GM19328 (cell line): ENCODE data around the gene SAFB.

ENCODE experiments used
- ATAC-seq: cut with Tn5 transposase; IDR thresholded peaks from one replicate; pipeline ENCODE4 v1.9.1; 2021; ENCODE audit warnings: mild to moderate bottlenecking, moderate library complexity; ENCODE audit not compliant: unreplicated experiment

SAFB gene

DNA sequence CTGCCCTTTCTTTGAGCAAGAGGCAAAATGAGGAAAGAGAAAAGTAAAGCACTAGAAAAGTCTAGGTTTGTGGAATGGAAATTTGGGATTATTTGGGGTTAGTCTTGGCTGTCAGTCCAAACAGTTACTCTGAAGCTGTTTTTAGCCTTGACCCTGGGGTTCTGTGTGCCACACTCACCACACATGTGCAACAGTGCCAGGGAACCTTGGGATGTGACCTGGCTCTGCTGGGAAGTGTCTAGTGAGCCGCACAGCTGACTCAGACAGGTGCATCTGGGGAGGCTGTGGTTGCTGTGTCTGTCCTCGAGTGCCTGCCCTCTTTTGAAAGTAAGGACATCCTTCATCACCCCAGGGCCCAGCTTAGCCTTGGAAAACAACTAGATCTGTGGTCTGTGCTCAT, 41.6 kb downstream of the SAFB start:
- no peak for ATAC-seq

DNA sequence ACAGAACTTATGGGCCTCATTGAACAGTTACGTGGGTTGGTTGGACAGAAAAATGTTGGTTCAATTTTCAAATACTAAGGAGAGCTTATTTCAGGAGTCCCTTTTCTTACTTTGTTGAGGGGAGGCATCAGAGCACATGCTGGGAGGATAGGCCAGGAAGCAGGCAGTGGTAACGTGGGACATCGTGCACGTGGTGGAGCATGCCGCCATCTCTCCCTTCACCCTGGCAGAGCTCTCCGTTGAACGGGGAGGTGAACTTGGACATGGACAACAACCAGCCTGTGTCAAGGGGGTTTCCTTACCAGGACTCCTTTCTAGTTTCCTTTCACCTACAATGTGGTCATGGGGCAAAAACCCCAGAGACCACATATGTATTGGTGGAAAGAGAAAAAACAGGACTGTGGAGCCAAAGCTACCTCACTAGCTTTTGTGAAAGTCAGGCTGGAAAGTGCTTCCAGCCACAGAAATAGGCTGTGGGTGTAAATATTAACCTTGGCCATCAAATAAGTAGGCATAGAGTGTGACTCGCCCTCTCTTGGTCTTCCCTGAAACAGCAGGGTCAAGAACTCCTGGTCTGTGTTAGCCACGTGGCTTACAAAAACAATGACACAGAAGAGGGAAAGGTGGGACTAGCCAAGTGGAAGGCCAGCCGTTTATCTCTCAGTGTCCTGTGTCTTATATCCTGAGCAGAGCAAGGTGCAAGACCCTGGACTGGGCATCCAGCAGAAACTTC, 43.1 kb downstream of the SAFB start:
- ATAC-seq: no peak

DNA sequence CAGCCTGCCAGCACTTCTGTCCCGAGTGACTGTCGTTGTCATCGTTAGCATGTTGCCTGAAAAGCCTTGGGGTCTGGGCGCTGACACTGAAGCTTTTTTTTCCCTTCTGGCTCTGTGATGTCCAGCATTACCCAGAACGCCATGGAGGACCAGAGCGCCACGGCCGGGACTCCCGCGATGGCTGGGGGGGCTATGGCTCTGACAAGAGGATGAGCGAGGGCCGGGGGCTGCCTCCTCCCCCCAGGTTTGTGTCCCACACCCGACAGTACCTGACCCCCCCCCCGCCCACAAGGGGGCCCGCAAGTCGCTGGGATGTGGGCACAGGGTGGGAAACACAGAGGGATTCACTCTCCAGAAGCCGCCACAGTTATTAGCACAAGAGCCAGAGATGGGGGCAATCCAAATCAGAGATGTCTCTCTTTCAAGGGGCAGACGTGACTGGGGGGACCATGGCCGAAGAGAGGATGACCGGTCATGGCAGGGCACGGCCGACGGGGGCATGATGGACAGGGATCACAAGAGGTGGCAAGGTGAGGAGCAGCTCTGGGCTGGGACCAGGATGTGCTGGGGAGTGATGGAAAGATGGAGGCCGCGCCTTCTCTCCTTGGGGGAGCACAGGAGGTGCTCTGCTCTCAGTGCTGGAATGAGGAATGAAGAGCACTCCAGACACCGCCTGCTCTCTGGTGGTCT, 44.2 kb downstream of the SAFB start:
- ATAC-seq: no peak

DNA sequence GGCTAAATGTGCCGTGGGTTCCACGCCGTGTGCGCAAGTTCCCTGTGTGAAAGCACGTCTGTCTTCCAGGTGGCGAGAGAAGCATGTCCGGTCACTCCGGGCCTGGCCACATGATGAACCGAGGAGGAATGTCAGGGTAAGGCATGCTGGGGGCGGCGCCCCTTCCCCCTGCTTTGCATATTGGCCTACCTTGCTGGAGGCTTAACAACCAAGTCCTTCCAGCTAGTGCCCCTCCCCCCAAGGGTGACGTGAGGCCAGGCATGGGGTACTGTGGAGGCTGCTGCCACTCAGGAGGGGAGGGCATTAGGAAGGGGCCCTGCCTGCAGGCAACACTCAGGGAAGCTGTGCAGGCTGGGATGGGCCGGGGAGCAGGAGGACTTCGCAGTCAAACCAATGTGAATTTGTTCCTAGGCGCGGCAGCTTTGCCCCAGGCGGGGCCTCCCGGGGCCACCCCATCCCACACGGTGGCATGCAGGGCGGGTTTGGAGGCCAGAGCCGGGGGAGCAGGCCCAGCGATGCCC, 44.9 kb downstream of the SAFB start:
- ATAC-seq: no peak

DNA sequence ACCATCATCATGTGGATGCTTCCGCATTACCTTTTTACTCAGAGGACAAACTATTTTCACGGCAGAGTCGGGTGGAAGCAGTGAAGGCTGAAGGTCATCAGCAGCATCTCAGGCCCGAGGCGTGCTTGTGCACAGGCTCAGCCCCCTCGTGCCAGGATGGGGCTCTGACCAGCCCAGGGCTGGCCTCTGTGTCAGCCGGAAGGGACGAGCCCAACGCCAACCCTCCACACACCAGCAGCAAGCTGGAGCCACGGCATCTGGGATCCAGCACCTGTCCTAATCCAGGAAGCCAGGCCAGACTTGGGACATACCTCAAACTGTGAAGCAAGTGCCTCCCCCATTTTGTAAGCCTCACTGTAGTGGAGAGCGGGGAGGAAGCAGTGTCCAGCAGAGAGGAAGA, 46.3 kb downstream of the SAFB start:
- ATAC-seq: no peak

DNA sequence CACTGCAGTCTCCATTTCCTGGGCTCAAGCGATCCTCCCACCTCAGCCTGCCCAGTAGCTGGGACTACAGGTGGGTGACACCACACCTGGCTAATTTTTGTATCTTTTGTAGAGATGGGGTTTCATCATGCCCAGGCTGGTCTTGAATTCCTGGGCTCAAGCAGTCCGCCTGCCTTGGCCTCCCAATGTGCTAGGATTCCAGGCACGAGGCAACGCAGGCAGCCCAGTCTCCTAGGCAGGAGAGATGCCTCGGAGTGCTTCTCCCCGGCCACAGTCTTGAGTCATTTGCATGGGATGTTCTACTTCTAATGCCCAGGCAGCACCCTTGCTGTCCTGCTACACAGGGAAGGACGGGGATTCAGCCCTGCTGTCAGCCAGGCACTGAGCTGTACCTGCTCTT, 48.7 kb downstream of the SAFB start:
- no peak for ATAC-seq

DNA sequence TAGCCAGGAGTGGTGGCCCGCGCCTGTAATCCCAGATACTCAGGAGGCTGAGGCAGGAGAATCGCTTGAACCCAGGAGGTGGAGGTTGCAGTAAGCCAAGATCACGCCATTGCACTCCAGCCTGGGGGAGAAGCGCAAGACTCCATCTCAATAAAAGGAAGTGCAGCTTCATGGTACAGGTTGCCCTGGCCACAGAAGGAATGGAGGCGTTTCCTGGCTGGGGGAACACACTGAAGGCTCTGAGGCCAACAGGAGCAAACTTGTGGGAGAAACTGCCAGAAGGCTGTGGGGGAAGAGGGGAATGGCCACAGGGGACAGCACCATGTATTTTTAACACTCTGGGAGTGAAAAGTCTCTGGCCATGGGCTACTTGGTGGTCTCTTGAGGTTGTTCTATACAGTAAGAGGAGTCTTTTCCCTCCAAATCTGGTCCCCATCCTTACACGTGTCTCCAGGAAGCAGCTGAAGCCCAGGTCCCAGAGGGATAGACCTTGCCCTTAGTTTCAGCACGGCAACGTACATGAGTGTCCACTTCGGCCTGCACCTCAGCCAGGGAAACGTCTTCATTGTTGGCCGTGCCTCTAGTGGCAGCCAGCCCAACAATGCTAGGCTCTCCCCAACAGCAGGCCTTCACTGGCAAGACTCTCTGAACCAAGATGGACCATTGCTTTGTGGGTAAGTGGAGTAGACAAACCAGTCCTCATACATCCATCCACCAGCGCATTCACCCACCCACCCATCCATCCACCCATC, 50.0 kb downstream of the SAFB start:
- ATAC-seq: no peak

DNA sequence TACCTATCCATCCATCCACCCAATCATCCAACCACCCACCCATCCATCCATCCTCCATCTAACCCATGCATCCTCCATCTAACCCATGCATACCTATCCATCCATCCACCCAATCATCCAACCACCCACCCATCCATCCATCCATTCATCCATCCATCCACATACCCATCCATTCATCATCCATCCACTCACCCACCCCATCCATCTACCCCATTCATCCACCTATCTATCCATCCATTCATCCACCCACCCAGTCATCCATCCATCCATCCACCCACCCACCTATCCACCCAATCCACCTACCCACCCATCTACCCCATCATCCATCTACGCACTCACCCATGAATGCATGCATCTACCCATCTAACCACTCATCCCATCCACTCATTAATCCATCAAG, 50.9 kb downstream of the SAFB start:
- ATAC-seq: no peak

DNA sequence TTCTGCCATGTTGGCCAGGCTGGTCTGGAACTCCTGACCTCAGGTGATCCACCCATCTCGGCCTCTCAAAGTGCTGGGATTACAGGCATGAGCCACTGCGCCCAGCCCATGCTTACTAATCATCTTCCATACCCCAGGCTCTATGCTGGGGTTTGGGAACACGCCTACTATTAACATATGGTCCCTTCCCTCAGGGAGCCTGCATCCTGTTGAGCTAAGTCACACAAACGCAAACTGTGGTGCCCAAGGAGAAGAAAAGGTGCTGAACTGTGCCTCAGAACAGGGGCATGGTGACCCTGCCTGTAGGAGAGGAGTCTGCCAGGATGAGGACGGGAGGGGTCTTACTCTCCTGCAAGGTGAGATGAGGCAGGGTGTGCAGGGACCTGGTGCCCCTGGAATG, 51.8 kb downstream of the SAFB start:
- ATAC-seq: no peak

DNA sequence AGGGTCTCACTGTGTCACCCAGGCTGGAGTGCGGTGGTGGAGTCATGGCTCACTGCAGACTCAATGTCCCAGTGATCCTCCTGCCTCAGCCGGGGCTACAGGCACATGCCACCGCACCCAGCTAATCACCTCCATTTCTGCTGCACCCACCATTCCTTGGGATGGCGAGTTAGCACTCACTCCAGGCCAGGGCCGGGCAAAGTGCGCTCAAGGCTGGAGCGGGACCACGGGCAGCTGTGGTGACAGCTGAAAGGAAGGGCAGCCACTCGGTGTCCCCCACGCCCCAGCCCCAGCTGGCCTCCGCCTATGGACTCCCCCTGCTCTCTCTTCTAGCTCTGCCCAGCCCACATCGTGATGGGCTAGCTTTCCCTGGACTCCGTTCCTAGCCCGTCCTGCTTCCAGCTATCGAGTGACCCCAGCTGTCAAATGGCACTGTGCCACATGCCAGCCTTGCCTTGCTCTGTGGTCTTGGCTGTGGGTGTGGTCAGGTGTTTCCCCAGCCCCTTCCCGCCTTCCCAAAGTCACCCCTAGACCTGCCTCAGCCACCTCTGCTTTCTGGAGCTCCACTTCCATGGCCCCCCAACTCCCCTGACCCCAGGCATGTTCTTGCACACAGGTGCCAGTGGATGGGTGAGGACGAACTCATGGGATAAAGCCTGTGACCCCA, 53.4 kb downstream of the SAFB start:
- no peak for ATAC-seq

DNA sequence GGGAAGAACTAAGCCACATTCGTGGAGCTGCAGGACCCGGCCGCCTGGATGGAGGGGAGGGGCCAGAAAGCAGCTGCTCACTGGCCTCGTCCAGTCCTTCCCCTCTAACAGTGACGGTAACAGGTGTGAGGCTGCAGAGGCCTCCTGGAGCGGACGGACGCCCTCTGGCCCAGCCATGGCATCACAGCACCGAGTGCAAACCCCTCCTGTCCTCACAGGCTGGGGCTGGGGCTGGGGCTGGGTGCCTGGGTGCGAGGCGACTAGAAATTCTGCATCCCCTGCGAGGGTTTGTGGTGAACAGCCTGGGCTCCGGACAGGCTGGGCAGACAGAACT, 53.9 kb downstream of the SAFB start:
- no peak for ATAC-seq

DNA sequence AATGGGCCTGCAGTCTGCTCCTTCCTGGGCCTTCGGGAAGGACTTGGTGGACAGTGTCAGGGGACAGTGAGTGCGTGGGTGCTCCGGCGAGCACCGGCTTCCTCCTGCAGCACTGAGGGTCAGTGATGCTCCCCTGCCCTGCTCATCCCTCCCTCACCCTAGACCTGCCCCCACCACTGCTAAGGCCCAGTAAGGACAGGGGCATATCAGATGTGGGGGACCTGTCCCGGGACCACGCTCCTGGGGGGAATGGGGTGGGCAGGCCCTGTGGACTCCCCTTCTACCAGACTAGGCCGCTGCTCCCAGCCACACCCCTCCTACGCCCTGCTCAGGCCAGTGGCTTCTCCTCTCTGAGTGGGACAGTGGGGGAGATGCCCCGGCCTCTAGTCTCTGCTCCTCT, 54.3 kb downstream of the SAFB start:
- ATAC-seq: no peak

DNA sequence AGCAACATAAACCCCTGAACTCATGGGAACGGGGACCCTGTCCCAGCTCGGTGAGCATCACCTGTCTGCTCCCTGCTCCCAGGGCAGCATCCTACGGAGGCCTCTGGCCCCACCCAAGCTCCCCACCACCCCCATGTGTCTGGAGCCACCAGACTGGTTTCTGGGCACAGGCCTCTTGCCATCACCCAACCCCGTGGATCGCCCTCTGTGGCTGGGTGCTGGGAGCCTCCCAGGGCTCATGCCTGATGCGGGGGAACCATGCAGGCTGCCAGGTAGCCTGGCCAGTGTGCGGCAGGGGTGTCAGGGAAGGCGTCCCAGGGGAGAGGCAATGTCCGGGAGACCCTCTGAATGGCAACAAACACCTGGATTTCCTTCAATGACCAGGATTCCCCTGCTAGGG, 54.7 kb downstream of the SAFB start:
- ATAC-seq: no peak

DNA sequence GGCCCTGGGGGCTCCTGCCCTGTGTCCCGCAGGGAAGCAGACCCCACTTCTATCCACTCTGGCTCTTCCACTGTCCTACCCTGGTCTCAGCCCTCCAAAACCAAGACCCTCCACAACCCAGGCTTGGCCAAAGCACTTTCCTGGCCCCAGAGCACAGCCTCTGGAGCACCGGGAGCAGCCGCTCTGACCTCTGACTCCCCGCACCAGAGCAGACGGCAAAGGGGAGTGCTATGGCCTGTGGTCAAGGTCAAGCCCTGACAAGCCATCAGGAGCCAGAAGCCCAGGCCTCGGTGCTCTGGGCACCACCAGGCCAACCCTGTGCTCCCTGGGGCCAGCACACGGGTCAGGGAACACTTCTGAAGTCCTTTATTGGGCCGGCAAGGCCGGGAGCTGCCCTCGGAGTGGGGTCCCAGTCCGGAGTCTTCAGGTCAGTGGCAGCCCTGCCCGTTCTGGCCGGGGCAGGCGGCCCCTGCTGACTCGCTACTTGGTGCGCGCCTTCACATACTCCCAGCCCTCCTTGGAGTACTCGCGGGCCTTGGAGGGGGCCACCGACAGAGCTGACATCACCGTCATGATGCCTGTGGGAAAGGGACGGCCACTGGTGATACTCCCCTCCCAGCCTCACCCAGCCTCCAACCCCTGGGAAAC, 55.3 kb downstream of the SAFB start:
- no peak for ATAC-seq

DNA sequence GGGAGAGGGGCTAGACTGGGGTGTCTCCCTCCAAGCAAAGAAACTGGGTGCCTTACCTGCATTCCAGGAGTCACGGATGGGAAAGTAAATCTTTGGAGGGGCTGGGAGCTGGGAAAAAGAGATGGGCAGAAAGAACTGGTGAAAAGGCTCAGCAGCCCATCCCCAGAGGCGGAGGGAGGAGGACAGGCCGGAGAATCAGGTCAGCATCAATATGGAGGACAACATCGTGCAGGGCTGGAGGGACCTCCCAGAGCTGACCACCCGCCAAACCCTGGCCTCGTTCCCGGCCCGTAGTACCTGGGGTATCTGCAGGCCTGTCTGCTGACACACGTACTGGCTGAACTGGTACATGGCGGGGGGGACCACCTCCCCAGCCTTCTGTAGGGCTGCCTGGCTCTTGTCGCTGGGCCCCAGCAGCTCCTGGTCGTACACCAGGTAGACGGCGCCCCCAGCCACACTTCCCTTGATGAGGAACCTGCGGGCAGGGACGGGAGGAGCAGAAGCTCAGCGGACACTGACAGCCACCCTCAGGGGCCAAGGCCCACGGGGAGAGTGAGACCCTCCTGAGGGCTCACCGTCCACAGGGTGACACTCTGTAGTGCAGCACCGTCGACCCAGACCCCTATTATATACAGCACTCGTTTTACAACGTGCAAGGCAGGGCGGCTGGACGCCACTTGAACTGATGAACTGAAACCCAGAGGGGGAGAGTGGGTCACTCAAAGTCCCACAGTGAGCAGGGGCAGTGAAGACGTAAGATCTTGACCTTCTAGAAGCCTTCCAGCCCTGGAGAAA, 56.6 kb downstream of the SAFB start:
- no peak for ATAC-seq

DNA sequence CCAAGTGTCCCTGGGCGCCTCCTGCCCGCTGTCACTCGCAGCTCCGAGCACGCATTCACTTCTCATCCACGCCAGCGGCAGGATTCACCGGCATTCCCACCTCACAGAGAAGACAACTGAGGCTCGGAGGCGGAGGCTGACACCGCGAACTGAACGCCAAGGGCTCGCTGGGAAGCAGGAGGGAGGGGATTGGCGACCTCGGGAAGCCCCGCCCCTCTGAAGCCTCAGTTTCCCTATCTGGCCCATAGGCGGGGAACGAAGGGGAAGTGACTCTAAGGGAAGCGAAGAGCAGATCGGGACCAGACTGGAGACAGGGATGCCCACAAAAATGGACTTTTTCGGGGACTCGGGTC, 57.2 kb downstream of the SAFB start:
- ATAC-seq: no peak

DNA sequence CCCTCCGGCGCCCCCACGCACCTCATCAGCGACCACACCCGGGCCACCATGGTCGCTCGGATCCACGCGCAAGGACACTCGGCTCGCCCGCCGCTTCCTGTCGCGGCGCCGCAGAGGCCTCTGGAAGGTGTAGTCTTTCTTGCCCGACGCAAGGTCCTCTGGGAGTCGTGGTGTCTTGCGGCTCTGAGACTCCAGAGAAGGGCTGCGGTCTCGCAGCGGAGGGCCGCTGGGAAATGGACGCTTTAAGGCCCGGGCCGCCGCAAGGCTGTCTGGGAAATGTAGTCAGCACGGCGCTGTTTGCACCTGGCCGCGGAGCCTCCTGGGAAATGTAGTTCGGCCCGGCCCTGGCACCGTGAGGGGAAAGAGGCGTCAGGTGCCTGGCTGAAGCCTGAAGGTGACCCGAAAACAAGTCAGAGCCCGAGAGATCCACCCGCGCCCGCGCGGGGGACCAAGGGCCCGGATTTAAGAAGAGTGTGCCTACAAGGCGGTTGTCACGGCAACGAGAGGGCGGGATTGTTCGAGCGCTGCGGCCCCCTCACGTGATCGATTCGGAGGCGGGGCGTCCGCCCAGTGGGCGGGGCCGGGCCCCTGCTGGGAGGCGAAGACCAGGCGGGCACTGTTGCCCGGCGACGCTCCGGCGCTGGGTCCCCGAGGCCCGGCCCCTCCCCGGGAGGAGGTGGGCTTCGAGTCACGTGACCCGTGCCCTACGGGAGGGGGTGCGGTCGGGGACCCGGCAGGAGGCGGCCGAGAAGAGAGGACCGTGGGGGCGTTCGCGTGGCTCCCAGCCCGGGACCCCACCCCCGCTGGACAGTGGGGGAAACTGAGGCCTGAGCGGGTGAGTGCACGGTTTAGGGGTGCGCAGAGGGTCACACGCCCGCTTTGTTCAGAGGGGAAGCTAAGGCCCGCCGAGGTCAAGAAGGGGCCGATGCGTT, 57.8 kb downstream of the SAFB start, which contains the start of the genes HSD11B1L and MICOS13:
HSD11B1L (plus strand) TSS at position 591 of the 932 bp plus-strand sequence. CDS start 3,806 bp downstream, outside the sequence.
MICOS13 (minus strand) TSS at position 80 of the 932 bp plus-strand sequence; CDS start at position 50, 30 bp downstream.
- ATAC-seq: peak; percentile 85

DNA sequence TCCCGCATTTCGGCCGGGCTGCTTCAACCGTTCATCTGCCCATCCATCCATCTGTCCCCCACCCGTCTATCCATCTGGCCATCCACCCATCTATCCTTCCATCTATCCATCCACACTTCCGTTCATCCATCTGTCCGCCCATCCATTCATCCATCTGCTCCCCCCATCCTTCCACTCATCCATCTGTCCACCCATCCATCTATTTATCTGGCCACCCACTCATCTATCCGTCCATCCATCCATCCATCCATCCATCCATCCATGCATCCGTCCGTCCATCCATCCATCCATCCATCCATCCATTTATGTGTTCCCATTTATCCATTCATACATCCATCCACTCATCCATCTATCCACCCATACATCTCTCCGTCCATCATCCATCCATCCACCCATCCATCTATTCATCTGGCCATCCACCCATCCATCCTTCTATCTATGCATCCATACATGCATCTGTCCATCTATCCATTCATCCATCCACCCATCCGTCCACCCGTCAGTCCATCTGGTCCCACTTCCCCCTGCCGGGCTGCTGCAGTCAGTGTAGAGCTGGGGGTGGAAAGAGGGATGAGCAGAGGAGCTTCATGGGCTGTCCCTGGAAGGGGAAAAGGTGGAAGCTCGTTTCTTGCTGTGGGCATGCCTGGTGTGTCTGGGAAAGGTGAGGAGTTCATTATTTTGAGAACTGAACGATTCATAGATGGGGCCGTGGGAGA, 58.7 kb downstream of the SAFB start:
- ATAC-seq: no peak
